Measurements from ENCODE around the gene UBAP2. TPM values are rescaled to one million over a fixed set of nuclear protein-coding genes. Genes with fewer than 3 reads are reported as not detected.
"Not testable (repeated sequence)": the region's sequence is repeated elsewhere in the genome, so short reads cannot be mapped to it uniquely, and the experiment has no call there.

The UBAP2 gene
- polyA plus RNA-seq, 3 donors from 2014 or later = 5.8 to 15.0 TPM; not detected in 1

DNA sequence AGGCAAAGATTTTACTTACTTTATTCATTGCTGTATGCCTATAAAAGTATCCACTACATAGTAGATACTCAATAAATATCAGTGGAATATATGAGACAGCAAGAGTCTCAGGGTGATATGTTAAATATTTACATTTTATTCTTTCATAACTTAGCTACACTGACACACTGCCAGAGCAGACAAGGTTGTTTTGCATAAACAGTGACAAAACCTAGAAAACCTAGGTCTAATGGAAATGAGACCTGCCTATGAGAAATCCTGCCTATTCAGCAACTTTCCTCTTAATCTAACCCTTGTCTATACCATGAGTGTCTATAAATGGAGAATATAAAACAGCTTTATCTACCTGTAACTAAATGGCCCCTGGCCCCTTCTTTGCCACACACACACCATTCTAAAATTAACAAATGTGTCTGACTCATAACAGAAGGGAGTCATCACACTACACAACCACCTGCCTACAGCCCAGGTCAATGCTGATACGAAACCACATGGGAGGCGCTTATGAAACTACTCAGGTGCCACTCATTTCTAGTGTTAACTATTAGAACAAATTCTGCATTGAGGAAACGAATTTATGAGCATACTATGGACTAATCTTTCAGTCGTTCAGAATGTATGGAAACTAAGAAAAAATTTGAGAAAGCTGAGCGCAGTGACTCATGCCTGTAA lies 60.3 kb downstream of the UBAP2 start:
- Mint-ChIP-seq H3K4me3 (no peak overlapping the region), H3K27ac (no peak overlapping the region), H3K9me3 (no peaks in the 10 kb centered on the region), H3K27me3 (ENCODE audit: low read depth in 3 of 3) (no peaks in the 10 kb centered on the region), H3K36me3 (peaks cover 19 to 22% (median 22%) of the 10 kb centered on the region in 3 donors), H3K4me1 (no peaks in the 10 kb centered on the region)
- DNase-seq = no peak

DNA sequence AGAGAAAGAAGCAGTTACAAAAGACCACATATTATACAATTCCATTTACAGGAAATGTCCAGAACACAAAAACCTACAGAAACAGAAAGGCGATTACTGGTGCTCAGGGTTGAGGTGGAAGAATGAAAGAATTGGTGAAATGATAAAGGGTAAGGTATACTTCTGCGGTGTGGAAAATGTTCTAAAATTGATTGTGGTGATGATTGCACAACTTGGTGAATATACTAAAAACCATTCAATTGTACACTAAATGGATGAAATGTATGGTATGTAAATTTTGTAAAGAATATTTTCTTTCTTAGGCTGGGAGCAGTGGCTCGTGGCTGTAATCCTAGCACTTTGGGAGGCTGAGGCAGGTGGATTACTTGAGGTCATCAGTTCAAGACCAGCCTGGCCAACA lies 72.3 kb downstream of the UBAP2 start:
- DNase-seq = no peak
- Mint-ChIP-seq H3K27me3 (ENCODE audit: low read depth in 3 of 3) (peaks cover 0 to 2% (median 0%) of the 10 kb centered on the region in 3 donors), H3K4me3 (no peak overlapping the region), H3K9me3 (no peaks in the 10 kb centered on the region), H3K4me1 (no peaks in the 10 kb centered on the region), H3K27ac (peak overlapping the region in 3 of 6 donors; percentile 1 to 77 (median 67)), H3K36me3 (peaks cover 15 to 17% (median 16%) of the 10 kb centered on the region in 3 donors)

DNA sequence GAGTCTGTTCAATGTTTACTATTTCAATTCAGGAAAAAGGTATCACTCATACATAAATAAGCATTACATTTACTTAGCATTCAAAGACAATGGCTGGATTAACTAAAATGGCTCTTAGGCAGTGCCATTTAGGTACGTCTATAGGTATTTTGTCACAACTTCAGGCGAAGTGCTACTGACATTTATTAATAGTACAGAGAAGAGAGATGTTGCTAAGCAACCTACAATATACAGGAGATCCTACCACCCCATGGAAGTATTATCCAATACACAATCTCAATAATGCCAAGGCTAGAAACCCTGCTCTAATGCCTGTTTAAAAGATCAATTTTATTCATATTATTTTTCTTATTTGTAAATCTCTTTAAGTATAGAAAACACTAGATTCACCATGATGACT lies 76.0 kb downstream of the UBAP2 start:
- H3K4me3 Mint-ChIP-seq = no peak overlapping the region
- no peak for DNase-seq
- peaks cover 18 to 29% (median 22%) of the 10 kb centered on the region in 3 donors for H3K36me3 Mint-ChIP-seq
- H3K27ac Mint-ChIP-seq = no peak overlapping the region
- H3K4me1 Mint-ChIP-seq = no peaks in the 10 kb centered on the region
- H3K9me3 Mint-ChIP-seq = no peaks in the 10 kb centered on the region
- H3K27me3 Mint-ChIP-seq (ENCODE audit: low read depth in 3 of 3) = peaks cover 0 to 2% (median 0%) of the 10 kb centered on the region in 3 donors

DNA sequence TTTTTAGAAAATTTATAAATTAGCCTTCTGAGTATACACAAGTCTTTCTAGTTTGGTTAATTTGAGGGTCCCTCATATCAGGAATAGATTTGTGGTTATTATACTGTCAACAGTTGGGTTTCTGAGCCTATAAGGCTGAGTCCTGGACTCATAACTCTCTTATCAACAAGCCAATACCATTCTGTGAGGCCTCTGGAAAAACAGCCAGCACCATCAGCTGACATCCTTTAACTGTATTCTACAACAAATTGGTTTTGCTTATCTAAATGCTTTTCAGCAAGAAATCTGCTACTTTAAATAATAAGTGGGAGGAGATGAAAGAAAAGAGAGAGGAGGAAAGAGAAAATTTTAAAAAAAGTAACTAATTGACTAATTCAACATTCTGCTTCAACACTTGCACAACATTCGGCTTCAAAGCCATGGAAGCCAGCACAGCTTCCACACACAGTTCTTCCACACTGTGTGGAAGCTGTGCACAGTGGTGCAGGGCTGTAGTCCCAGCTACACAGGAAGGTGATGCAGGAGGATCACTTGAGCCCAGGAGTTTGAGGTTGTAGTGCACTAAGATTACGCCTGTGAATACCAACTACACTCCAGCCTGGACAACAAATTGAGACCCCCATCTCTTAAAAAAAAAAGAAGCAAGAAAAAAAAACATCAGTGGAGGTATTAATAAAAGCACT lies 84.5 kb downstream of the UBAP2 start:
- Mint-ChIP-seq H3K27ac (peak overlapping the region in 1 of 6 donors; percentile 58), H3K36me3 (peaks cover 8 to 21% (median 16%) of the 10 kb centered on the region in 3 donors), H3K27me3 (ENCODE audit: low read depth in 3 of 3) (no peaks in the 10 kb centered on the region), H3K9me3 (no peaks in the 10 kb centered on the region), H3K4me1 (no peaks in the 10 kb centered on the region), H3K4me3 (no peak overlapping the region)
- DNase-seq = no peak

DNA sequence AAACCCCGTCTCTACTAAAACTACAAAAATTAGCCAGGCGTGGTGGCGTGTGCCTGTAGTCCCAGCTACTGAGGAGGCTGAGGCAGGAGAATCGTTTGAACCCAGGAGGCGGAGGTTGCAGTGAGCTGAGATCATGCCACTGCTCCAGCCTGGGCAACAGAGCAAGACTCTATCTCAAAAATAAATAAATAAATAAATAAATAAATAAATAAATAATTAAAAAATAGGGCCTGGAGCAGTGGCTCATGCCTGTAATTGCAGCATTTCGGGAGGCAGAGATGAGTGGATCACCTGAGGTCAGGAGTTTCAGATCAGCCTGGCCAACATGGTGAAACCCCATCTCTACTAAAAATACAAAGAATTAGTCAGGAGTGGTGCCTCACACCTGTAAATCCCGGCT lies 86.2 kb downstream of the UBAP2 start:
- not testable (repeated sequence) for H3K9me3 Mint-ChIP-seq; H3K27ac Mint-ChIP-seq; H3K27me3 Mint-ChIP-seq (ENCODE audit: low read depth in 3 of 3); H3K4me3 Mint-ChIP-seq; DNase-seq; H3K4me1 Mint-ChIP-seq
- H3K36me3 Mint-ChIP-seq = peaks cover 8 to 21% (median 13%) of the 10 kb centered on the region in 3 donors

DNA sequence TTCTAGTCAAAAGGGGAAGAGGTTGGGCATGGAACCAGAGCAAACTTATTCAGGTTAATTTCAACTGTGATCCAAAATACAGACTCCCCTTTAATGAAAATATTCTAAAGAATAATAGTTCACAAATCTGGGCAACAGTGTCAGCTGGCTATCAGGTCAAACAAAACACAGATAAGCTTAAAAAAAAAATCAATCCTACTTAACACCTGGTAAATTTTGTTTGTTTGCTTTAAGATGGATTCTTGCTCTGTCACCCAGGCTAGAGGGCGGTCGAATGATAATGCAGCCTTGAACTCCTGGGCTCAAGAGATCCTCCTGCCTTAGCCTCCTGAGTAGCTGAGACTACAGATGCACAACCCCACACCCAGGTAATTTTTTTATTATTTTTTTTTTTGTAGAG lies 89.0 kb downstream of the UBAP2 start:
- no peak for DNase-seq
- Mint-ChIP-seq H3K4me3 (no peak overlapping the region), H3K36me3 (peaks cover 12 to 22% (median 13%) of the 10 kb centered on the region in 3 donors)

DNA sequence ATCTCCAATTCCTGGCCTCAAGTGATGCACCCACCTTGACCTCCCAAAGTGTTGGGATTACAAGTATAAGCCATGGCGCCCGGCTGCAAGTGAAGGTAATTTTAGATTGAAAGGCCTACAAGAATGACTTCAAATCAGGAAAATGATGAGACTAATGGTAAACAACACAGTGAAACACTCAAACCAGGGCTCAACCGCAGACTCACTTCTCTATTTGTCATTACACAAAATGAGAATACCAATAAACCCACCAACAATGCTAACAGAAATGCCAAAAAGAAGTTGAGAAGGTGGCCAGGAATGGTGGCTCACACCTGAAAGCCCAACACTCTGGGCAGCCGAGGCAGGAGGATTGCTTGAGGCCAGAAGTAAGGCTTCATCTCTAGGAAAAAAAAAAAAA lies 92.1 kb downstream of the UBAP2 start:
- H3K27ac Mint-ChIP-seq = no peak overlapping the region
- no peaks in the 10 kb centered on the region for H3K27me3 Mint-ChIP-seq (ENCODE audit: low read depth in 3 of 3)
- H3K9me3 Mint-ChIP-seq = no peaks in the 10 kb centered on the region
- no peaks in the 10 kb centered on the region for H3K4me1 Mint-ChIP-seq
- H3K36me3 Mint-ChIP-seq = peaks cover 15 to 30% (median 16%) of the 10 kb centered on the region in 3 donors
- no peak for DNase-seq
- H3K4me3 Mint-ChIP-seq = no peak overlapping the region

More for the DNA sequence above, 89.0 kb downstream of the UBAP2 start:
- Mint-ChIP-seq H3K27ac (no peak overlapping the region), H3K9me3 (no peaks in the 10 kb centered on the region), H3K27me3 (ENCODE audit: low read depth in 3 of 3) (no peaks in the 10 kb centered on the region), H3K4me1 (no peaks in the 10 kb centered on the region)

DNA sequence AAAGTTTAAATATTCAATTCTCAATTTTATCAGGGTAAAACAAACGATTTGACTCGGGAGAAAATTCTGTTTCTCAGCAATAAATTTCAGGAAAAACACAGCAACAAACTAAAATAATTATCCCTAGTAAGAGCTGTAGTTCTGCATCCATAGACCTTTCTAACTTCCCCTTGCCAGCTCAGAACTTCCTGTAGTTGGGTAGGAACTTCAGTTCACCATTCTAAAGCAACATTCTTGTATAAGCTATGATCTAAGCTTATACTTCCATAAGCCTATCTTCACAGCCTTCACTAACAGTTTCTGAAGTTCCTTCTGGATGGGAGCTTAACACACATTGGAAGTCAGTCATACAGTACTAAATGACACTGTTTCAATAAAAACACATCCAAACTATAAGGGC lies 96.6 kb downstream of the UBAP2 start:
- H3K27me3 Mint-ChIP-seq (ENCODE audit: low read depth in 3 of 3) = no peaks in the 10 kb centered on the region
- H3K36me3 Mint-ChIP-seq = peaks cover 12 to 35% (median 12%) of the 10 kb centered on the region in 3 donors
- H3K4me1 Mint-ChIP-seq = no peaks in the 10 kb centered on the region
- no peaks in the 10 kb centered on the region for H3K9me3 Mint-ChIP-seq
- H3K27ac Mint-ChIP-seq = no peak overlapping the region
- no peak overlapping the region for H3K4me3 Mint-ChIP-seq
- no peak for DNase-seq

DNA sequence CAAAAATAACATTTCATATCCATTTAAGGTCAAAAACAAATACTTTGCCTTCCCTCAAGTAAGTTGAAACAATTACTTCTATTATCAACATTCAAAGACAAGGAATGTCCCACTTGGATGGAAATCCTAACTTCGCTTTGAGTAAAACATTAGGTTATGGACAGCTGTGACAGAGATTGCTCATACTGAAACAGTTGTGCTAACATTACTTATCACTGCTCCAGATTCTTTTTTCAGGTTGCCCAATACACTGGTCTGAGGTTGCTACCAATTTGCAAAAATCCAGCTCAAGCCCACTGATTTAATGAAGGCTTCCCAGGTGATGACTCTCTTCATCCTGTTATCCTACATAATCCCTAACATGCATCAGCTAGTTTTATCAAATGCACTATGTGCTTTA lies 98.3 kb downstream of the UBAP2 start:
- Mint-ChIP-seq H3K4me3 (no peak overlapping the region), H3K36me3 (peaks cover 14 to 36% (median 17%) of the 10 kb centered on the region in 3 donors), H3K27ac (no peak overlapping the region), H3K4me1 (no peaks in the 10 kb centered on the region), H3K9me3 (no peaks in the 10 kb centered on the region), H3K27me3 (ENCODE audit: low read depth in 3 of 3) (no peaks in the 10 kb centered on the region)
- DNase-seq = no peak

DNA sequence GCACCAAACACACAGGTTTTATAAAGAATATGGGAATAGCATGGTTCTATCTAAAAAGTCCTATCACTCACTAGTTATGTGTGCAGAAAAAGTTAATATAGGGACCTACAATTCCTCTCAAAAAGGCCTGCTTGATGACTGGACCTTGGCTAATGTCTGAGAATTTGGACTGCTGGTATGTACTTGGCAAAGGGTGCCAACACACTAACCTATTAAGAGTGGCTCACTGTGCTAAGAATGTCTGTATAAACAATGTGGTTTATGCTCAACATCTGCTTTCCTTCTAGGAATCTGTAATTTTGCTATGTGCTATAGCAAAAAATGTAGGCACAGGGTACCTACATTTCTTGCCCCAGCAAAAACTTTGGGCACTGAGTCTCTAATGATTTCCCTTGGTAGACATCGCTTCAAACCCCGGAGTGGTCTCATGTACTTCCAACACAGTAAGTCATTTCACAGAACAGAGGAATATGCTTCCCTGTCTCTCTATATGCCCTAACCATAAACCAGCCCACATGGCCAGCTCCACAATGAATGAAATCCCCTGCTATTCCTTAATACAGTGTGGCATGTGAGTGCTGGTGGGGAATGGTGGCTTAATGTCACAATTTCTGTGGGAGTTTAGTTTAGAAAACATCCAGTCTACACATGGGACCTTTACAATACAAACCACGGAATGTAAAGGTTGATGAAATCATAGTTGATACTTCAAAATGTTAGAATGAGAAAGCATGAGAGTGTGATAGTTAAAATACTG lies 101.7 kb downstream of the UBAP2 start:
- Mint-ChIP-seq H3K4me1 (no peaks in the 10 kb centered on the region), H3K9me3 (no peaks in the 10 kb centered on the region), H3K27me3 (ENCODE audit: low read depth in 3 of 3) (peaks cover 0 to under 1% (median 0%) of the 10 kb centered on the region in 3 donors), H3K27ac (peak overlapping the region in 1 of 6 donors; percentile 24), H3K4me3 (no peak overlapping the region), H3K36me3 (peaks cover 18 to 45% (median 29%) of the 10 kb centered on the region in 3 donors)
- DNase-seq = no peak

DNA sequence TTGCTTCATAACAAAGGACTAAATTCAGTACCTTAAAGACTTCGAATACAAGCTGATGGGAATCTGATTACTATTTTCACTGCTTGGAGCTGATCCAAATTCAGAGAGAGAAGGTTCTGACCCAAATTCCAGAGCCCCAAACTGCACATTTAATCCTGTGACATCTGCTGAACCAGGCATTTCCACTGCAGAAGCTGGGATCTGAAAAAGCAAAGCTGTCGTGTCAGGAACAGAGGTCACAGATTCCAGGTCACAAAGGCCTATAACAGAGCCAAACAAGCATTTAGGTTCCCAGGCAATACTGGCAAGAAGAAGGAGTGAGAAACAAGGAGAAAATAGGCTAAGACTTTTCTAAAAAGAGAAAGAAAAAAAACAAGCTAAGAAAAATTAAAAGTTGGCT lies 105.3 kb downstream of the UBAP2 start:
- peaks cover 0 to 3% (median 0%) of the 10 kb centered on the region in 3 donors for H3K27me3 Mint-ChIP-seq (ENCODE audit: low read depth in 3 of 3)
- no peaks in the 10 kb centered on the region for H3K9me3 Mint-ChIP-seq
- no peaks in the 10 kb centered on the region for H3K4me1 Mint-ChIP-seq
- peaks cover 32 to 48% (median 39%) of the 10 kb centered on the region in 3 donors for H3K36me3 Mint-ChIP-seq
- H3K4me3 Mint-ChIP-seq = no peak overlapping the region
- DNase-seq = no peak
- peak overlapping the region in 1 of 6 donors; percentile 38 for H3K27ac Mint-ChIP-seq

DNA sequence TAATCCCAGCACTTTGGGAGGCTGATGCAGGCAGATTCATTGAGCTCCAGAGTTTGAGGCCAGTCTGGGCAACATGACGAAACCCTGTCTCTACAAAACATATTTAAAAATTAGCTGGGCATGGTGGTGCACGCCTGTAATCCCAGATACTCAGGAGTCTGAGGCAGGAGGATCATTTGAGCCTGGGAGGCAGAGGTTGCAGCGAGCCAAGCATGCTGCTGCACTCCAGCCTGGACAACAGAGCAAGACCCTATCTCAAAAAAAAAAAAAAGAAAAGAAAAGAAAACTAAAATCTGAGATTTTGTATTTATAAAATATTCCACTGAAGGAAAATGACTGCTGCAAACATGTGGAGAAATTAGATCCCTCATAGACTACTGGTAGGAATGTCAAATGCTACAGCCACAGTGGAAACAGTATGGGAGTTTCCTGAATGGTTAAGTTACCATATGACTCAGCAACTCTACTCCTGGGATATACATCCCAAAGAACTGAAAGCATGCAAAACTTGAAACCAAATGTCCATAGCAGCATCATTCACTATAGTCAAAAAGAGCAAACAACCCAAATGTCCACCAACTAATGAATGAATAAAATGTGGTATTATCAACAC lies 106.1 kb downstream of the UBAP2 start:
- Mint-ChIP-seq H3K4me1 (no peaks in the 10 kb centered on the region), H3K27me3 (ENCODE audit: low read depth in 3 of 3) (peaks cover 0 to 3% (median 0%) of the 10 kb centered on the region in 3 donors), H3K4me3 (no peak overlapping the region), H3K36me3 (peaks cover 27 to 41% (median 34%) of the 10 kb centered on the region in 3 donors), H3K27ac (no peak overlapping the region), H3K9me3 (no peaks in the 10 kb centered on the region)
- DNase-seq = no peak

DNA sequence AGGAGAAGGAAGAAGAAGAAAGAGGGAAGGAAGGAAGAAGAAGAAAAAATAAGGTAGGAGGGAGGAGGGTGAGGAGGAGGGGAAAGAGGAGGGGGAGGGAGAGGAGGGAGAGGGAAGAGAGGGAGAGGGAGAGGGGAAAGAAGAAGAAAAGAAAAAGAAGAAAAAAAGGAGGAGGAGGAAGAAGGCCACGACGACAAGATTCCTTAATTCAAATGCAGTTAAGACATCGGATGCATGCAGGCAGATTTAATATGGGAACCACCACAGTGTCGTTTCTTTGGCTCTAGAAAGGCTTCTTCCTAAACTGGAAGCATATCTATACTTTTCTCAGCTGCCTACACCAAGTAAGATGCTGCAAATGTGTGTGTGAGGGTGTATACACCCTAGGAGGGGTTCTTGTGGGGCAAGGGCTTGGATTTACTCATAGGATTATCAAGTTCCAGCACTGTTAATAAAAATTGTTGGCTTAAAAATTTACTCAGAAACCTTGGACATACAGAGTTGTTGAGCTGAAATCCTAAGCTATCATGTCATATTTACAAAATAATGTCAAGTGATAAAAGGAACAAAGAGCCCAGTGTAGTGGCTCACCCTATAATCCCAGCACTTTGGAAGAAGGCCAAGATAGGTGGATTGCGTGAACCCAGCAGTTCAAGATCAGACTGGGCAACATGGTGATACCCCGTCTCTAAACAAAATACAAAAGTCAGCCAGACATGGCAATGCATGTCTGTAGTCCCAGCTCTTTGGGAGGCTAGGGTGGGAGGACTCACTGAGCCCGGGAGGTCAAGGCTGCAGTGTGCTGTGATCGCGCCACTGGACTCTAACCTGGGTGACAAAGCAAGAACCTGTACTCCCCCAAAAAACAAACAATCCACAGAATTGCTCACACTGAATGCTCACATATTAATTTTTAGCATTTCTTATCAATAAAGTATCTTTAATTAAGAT lies 108.5 kb downstream of the UBAP2 start:
- Mint-ChIP-seq H3K4me3 (no peak overlapping the region), H3K9me3 (no peaks in the 10 kb centered on the region), H3K4me1 (no peaks in the 10 kb centered on the region), H3K27ac (no peak overlapping the region), H3K27me3 (ENCODE audit: low read depth in 3 of 3) (peaks cover 0 to 3% (median 2%) of the 10 kb centered on the region in 3 donors), H3K36me3 (peaks cover 21 to 46% (median 23%) of the 10 kb centered on the region in 3 donors)
- DNase-seq = no peak

Data from immature natural killer cell (primary cell).